Stromal cell of bone marrow (primary cell): ENCODE measurements around the gene ACTR5.

Experiments
- DNase-seq: peaks from one replicate; pipeline ENCODE4 v3.0.0-alpha.2; 2012; ENCODE audit warnings: low read depth

Gene ACTR5

DNA sequence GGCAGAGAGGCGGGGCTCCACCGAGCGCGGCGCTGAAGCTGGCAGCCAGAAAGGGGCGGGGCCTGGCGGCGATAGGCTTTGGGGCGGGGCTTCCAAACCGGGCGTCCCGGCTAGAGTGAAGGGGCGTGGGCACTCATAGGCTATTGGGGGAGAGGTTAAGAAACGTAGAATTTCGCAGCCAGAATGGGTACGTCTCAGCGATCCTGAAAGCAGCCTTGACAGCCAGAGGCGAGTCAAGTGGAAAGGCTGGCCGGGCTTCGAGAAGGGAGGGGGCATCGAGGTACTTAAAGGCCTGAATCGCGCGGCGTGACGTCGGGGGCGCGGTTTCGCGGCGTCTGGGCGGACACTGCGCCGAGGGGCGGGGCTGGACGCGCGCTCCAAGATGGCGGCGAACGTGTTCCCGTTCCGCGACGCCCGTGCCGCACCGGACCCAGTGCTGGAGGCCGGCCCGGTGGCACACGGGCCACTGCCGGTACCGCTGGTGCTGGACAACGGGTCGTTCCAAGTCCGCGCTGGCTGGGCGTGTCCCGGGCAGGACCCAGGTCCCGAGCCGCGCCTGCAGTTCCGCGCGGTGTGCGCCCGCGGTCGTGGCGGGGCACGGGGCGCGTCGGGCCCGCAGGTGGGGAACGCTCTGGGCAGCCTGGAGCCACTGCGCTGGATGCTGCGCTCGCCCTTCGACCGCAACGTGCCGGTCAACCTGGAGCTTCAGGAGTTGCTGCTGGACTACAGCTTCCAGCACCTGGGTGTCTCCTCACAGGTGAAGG lies at the start of gene ACTR5:
ACTR5 (plus strand) TSS at position 364 of the 764 bp plus-strand sequence; CDS start at position 383, 19 bp downstream.
- peak; percentile 76 for DNase-seq

DNA sequence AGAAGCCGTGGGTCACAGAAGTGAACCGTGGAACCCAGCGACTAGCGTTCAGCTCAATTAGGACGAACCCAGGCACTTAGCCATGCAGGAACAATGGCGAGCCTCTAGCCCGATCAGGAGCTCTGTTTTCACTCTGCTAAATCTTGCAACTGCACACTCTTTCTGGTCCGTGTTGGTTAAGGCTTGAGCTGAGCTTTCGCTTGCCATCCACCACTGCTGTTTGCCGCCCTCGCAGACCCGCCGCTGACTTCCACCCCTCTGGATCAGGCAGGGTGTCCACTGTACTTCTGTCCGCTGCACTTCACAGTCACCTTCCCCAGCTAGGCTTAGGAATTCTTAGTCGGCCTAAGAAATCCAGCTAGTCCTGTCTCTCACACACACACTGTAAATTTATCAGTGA lies 49.7 kb upstream of the ACTR5 start:
- no peak for DNase-seq

DNA sequence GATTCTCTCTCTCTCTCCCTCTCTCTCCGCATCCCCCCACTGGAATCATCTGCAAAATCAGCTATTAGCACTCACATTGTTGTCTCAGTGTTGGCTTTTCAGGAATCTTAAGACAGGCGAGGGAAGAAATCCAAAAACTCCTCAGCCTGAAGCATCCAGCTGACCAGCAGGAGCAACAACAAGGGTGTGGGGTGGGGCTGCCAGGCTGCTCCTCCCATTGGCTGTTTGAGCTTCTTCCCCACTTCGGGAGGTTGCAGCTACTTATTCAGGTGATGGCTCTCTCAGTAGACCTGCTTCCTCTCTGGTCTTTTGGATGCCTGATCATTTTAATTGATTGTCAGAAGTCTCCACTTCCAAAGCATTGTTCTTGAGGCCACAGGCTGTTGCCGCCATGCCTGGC lies 48.1 kb upstream of the ACTR5 start:
- no peak for DNase-seq

DNA sequence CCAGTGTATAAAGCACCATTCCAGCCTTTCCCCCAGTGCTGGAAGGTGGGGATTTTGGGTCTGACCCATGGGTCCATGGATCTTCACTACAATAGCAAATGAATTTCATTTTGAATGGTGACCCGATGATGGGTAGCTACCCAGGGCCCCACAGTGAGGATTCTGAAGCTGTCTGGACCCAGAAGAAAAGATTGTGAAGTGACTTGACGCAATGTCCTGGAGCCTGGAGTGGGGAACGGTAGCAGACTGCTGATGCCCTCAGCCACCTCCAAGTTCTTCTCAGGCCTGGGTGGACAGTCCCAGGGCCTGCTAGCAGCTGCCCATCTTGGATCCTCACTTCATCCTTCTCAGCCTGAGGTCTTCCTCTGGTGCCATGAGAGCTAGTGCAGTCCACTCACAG lies 47.3 kb upstream of the ACTR5 start:
- no peak for DNase-seq

DNA sequence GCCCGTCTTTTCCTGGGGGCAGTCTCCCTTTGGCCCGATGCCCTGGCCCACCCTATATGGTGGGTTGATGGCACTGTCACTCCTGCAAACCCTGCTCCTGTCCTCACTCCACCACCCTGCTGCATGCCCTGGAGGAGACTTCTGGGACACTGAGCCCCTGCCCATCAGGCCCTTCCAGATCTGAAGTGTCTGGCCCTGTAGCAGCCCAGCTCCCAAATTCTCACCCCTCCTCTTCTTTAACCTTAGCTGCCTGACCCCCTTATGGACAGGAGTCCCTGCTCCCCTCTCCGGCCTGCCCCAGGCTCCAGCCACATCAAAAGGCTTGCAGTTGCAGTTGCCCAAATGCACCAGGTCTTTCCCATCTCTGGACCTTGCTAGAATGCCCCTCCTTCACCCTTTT lies 44.7 kb upstream of the ACTR5 start:
- no peak for DNase-seq

DNA sequence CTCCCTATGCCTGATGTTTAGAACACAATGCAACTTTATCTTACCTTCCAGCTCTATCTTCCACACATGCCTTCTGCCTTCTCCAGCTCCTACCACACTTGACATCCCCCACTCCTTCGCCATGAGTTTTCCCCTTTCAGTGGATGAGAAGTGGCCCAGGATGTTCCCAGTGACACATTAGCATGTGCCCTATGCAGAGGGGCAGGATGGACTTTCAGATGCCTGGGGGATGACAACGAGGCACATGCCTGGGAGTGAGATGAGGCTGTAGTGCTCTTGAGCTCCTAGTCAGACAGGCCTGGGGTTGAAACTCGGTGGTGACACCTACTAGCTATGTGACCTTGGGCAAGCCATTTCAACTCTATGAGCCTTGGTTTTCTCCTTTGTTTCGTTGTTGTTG lies 44.1 kb upstream of the ACTR5 start:
- DNase-seq = no peak

DNA sequence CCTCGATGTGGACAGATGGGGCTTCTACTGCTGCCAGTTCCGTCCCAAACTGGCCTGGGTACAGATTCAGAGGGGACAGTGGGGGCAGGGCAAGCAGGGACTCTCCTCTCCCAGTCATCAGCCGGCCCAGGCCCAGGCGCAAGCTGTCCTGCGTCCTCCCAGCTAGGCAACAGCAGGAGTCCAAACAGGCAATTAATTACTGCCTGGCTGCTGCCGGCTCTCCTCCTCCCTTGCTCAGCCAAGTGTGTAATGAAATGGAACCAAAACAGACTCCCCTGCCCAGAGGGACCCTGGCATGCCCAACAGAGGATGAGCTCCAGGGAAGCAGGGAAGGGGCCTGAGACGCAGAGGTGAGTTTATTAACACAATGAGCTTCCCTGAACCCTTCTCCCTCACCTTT lies 41.8 kb upstream of the ACTR5 start:
- no peak for DNase-seq

DNA sequence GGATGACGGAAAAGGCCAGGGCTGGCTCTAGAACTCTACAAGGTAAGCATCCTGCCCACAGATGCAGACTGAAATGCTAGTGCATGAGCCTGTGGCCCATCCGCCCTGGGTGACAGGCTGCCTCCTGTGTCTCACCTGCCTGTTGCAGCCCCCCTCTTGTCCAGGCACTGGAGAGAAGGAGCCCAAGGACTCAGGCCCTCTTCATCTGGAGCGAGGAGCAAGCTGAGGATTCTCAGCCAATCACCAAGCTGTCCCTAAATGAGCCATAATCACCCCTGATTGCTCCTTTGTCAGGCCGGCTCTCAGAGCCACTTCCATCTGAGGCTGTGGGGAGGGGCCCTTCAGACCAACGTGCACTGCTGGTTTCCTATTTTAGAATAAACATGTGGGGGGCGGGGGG lies 34.0 kb upstream of the ACTR5 start:
- no peak for DNase-seq

DNA sequence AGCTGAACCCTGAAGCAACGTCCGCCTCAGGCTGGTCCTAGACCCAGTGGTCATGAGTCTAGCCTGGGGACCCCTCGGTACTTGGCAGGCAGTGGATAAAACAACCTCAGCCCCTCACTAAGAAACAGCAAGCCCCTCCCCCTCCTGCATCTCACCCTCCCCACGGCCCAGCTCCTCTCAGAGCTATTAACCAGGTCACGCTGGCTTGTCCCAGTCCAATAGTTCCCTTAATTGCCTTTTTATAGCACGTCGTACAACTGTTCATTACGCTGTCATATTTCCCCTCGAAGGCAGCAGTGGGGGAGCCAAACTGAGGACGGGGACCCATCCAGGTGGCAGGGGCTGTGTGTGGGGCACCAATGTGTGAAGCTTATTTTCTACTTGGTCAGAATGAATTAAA lies 32.6 kb upstream of the ACTR5 start:
- DNase-seq = no peak

DNA sequence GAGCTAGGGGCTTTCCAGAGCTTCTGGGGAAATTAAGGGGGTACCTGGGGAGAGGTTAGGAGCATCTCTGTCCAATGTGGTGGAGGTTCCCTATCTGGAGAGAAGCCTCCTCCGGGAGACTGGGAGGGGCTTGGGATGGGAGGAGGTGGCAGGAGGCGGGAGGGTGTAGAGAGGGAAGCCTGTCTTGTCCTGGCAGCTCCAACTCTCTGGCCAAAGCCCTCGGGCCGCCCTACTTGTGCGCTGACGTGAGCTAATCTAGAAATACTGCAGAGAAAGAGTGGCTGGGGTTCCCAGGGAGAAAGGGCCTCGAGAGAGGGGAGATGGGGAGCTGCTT lies 25.6 kb upstream of the ACTR5 start:
- no peak for DNase-seq

DNA sequence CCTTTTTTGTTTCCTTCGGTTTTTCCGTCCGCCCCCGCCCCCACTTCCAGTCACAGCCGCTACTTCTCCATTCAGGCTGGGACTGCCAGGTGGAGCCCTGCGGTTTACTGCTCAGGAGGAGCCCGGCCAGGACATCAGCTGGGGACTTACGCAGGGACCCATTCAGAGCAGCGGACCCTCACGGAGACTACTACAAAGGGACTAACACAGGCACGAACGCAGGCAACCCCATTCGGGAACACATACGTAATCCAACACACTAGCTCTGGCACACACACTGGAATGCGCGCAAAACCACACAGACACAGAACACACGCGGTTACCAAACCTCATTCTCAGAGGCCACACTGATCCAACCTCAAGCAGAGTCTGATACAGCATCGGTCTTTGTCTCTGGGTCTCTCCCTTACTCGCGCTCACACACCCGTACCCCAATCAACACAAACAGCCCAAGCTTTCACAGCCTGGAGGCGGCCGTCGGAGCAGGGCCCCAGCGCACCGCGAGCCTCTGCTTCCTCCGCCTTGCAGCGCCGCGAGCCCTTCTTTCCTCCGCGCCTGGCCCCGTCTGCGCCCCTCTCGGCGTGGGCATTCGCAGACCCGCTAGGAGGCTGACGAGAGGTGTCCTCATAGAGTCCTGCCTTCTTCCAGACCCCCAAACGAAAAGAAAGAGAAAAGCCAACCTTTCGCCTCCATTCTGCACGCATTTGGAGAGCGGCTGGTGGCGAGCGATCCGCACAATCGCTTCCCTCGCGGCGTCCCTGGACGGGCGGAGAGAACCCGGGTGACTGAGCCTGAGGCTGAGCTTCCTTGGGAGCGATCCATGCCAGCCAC lies 25.0 kb upstream of the ACTR5 start:
- DNase-seq = no peak

DNA sequence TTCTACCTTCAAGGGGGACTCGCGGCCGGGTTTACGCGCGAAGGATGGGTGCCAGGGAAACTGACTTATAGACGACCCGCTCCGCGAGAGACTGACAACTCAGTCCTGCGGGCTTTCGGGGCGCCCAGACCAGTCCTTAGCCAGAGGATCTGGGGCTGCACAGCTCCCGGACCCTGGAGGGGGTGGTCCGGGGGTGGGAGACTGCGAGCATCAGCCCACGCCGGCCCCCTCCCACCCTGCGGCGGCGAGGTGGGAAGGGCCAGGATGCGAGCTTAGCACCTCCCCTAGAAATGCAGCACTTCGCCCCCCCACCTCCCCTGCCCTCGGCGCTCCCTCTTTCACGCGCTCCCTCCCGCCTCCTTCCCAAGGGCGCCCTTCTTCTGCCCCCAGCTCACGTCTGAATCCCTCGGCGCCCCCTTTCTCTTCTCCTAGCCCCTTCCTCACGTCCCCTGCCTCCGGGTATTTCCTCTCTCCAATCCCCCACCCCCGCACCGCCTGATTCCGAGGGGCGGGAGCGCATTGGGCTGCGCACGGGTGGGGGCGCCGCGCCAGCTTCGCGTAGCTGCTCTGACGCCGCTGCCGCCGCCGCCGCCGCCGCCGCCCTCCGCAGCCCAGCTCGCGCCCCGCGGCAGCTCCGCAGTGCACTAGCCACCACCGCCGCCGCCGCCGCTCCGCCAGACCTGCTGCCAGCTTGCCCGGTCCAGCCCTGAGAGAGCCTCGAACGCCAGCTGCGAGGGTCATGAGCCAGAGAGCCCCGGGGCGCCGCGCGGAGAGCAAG lies 24.2 kb upstream of the ACTR5 start, which contains the start of gene SLC32A1:
SLC32A1 (plus strand) TSS at position 639 of the 778 bp plus-strand sequence. CDS start 239 bp downstream, outside the sequence.
- DNase-seq = no peak

DNA sequence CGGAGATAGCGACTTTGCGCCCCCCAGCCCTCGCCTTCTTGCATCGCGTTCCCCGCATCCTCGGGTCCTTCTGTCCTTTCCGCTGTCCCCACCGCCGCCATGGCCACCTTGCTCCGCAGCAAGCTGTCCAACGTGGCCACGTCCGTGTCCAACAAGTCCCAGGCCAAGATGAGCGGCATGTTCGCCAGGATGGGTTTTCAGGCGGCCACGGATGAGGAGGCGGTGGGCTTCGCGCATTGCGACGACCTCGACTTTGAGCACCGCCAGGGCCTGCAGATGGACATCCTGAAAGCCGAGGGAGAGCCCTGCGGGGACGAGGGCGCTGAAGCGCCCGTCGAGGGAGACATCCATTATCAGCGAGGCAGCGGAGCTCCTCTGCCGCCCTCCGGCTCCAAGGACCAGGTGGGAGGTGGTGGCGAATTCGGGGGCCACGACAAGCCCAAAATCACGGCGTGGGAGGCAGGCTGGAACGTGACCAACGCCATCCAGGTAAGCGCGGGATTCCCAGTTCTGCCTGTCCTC lies 23.6 kb upstream of the ACTR5 start:
- DNase-seq = no peak

DNA sequence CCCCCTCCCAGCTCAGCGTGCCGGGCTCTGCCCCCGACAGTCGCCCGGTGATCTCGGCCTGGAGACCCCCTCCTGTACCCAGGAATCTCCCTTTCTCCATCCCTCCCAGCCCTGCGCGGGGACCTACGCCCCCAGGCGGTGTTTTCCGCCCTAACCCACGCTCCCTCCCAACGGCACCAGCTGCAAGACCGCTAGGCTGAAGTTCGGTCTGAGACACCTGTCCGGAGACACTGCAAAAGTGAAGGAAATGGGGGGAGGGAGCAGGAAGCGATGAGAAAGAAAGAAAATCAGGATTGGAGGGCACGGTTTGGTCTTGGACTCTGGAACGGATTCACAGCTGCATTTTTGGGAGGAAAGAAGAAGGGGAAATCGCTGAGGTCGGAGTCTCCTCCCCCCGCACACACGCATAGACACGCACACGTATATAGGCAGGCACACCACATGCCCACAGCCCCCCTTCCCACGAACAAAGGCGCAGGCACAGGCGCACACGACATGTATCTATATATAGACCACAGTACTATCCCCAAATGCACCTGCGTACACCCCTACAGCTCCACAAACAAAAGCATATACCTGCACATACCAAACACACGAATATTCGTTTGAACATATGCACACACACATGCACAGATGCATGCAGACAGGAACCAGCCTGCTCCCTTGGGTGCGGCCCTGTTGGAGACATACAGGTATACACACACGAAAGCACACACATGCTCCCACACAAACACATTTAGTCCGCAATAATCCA lies 22.9 kb upstream of the ACTR5 start:
- DNase-seq = no peak

DNA sequence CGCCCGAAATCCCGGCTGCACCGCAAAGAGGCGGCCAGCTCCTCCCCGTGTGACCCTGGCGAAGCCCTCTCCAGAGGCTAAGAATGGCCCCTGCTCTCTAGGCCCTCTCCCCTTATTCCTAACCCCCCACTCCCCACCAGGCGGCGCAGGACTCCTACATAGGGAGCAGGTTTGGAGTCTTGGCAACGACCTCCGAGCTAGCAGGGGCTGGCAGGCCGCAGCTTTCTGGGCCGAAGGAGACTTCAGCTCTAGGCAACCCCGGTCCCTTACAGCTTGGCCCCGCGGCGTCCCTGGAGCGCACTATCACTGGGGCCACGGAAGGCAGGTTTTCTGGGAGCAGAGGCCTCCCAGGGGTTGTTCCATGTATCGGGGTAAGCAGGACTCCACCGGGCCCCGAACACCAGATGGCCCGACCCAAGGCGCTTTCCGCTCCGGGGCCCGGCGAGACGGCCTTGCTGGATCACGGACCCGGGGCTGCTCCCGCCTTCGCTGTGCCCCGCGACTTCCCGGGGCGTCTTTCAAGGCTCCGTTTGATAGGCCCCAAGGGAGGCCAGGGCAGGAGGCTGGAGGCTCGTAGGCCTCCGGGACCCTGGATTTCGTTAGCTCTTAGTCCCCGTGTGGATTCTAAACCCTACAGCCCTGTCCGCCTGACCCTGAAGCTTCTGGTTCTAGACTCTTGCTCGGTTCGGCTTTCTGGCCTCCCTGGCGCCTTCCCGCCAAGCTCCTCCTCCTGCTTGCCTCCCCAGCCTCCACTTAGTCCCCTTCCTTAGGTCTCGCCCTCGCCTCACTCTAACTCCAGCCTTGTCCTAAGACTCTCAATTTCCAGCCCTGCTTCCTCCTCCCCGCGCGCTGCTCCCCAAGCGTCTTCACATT lies 22.1 kb upstream of the ACTR5 start:
- no peak for DNase-seq

DNA sequence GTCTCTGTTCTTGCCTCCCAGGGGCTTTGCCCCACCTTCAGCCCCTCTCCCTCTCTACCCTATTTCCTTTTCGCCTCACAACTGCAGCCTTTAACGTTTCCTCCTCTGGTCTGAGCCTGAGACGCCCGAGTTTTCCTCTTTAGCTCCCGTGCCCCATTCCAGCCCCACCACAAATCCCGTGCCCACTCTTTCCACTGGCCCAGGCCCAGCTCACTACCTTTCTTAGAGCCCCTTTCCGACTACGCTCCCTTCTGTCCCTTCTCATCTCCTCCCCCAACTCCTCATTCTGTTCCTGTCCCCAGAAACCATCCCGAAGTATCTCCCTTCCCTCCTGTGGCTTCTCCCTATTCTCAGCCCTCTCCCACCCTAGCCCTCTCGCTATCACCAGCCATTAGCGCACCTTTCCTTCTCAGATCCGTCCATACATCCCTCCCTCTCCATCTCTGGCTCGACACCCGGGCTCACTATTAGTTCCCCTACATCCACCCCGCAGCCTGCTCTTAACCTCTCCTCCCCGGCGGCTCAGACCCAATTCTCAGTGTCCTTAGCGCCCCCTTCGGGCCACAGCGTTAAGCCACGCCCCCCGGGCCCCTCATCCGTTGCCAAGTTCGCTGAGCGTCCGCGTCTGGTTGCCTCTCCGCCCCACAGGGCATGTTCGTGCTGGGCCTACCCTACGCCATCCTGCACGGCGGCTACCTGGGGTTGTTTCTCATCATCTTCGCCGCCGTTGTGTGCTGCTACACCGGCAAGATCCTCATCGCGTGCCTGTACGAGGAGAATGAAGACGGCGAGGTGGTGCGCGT lies 21.3 kb upstream of the ACTR5 start:
- no peak for DNase-seq

DNA sequence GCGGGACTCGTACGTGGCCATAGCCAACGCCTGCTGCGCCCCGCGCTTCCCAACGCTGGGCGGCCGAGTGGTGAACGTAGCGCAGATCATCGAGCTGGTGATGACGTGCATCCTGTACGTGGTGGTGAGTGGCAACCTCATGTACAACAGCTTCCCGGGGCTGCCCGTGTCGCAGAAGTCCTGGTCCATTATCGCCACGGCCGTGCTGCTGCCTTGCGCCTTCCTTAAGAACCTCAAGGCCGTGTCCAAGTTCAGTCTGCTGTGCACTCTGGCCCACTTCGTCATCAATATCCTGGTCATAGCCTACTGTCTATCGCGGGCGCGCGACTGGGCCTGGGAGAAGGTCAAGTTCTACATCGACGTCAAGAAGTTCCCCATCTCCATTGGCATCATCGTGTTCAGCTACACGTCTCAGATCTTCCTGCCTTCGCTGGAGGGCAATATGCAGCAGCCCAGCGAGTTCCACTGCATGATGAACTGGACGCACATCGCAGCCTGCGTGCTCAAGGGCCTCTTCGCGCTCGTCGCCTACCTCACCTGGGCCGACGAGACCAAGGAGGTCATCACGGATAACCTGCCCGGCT lies 20.6 kb upstream of the ACTR5 start:
- no peak for DNase-seq

DNA sequence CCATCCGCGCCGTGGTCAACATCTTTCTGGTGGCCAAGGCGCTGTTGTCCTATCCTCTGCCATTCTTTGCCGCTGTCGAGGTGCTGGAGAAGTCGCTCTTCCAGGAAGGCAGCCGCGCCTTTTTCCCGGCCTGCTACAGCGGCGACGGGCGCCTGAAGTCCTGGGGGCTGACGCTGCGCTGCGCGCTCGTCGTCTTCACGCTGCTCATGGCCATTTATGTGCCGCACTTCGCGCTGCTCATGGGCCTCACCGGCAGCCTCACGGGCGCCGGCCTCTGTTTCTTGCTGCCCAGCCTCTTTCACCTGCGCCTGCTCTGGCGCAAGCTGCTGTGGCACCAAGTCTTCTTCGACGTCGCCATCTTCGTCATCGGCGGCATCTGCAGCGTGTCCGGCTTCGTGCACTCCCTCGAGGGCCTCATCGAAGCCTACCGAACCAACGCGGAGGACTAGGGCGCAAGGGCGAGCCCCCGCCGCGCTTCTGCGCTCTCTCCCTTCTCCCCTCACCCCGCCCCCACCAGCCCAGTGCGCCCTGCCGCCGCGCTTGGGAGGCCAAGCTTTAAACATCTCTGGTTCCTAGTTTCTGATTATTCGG lies 20.0 kb upstream of the ACTR5 start:
- no peak for DNase-seq
